ENCODE measurements around the gene GREB1. TPM values are rescaled to one million over a fixed set of nuclear protein-coding genes. Genes with fewer than 3 reads are reported as not detected.

The GREB1 gene
- total and polyA plus RNA-seq, 7 experiments from 2014 or later, result 0.14 to 0.82 (median 0.25) TPM; not detected in 3

DNA sequence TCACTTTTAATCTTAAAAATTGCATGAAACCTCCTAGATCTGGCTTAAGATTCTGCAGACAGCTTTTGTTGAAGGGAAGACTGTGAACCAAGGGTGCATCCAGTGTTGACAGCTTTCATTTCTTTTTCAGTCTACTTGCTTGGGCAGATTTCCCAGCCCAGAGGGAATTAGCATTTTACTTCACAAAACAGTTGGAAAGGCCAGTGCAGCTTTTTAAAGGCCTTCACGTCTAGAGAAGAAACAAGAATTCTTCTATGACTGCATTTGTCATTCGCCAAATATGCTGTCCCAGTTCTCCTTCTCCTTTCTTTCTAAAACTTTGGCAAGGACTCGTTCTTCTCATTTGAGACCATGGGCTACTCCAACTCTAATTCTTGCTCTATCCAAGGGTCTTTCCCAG is 118.7 kb downstream of the GREB1 start:
- intact Hi-C loops (cut with micrococcal nuclease), result no loop called here
- Histone ChIP-seq H3K9me3 (ENCODE audit: control insufficient read depth in 2 of 3, low read length in 3 of 3) (no peaks in the 10 kb centered on the region), H3K27me3 (ENCODE audit: control insufficient read depth in 2 of 2, insufficient read depth in 2 of 2, low read length in 2 of 2) (no peaks in the 10 kb centered on the region), H3K4me1 (ENCODE audit: control insufficient read depth in 2 of 2, insufficient read depth in 2 of 2, low read length in 2 of 2) (no peaks in the 10 kb centered on the region), H3K36me3 (ENCODE audit: control insufficient read depth in 2 of 3, insufficient read depth in 3 of 3, low read length in 3 of 3) (no peaks in the 10 kb centered on the region), H3K4me3 (ENCODE audit: low read length) (no peak overlapping the region), H3K27ac (ENCODE audit: low read depth, low read length) (no peak overlapping the region)
- H3K9me3 Mint-ChIP-seq, result peaks cover 0 to 2% (median 0%) of the 10 kb centered on the region in 11 donors
- no peaks in the 10 kb centered on the region for H3K4me1 Mint-ChIP-seq
- peaks cover 3 to 12% (median 6%) of the 10 kb centered on the region in 5 donors for H3K27me3 Mint-ChIP-seq
- DNase-seq, result no peak
- no peak overlapping the region for H3K27ac Mint-ChIP-seq
- ChIA-PET CTCF (no interaction called here), POLR2A (no interaction called here)
- H3K36me3 Mint-ChIP-seq, result no peaks in the 10 kb centered on the region
- no peak overlapping the region for H3K4me3 Mint-ChIP-seq
- ATAC-seq, result no peak

DNA sequence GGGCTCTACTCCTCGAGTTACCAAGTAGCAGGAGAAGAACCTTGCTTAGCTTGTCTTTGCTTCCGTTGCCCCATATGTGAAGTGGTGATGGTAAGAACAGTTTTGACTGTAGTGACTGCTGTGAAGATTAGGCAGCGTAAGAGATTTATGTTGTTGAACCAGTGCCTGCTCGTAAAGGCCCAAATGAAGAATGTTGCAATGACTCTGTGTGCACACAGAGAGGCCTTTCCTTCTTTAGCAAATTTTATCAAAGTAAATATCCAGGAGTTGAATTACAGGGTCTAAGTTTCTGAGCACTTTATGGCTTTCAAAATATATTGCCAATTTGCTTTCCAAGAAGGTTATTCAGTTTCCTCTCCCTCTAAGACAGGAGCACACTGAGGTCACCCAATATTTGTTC is 121.7 kb downstream of the GREB1 start:
- intact Hi-C loops (cut with micrococcal nuclease), result no loop called here

DNA sequence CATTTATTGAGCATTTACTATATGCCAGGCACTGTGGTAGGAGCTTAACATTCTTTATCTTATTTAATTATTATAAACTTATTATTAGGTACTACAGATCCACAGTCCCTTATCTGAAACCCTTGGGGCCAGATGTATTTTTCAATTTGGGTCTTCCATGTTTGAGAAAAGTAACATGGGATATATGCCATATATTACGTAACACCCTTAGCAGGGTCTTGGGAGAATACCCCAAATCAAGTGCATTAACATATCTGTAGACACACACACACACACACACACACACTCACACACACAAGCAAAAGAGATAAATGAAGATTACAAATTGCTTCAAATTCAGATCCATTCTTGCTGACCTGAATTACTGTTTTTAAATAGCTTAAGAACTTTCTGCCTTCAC is 122.4 kb downstream of the GREB1 start:
- H3K27me3 ChIP-seq (ENCODE audit: control insufficient read depth in 2 of 2, insufficient read depth in 2 of 2, low read length in 2 of 2), result no peaks in the 10 kb centered on the region
- DNase-seq, result no peak
- H3K4me1 ChIP-seq (ENCODE audit: control insufficient read depth in 2 of 2, insufficient read depth in 2 of 2, low read length in 2 of 2), result no peaks in the 10 kb centered on the region
- H3K9me3 ChIP-seq (ENCODE audit: control insufficient read depth in 2 of 3, low read length in 3 of 3), result no peaks in the 10 kb centered on the region
- Mint-ChIP-seq H3K9me3 (no peaks in the 10 kb centered on the region), H3K4me3 (no peak overlapping the region), H3K36me3 (no peaks in the 10 kb centered on the region), H3K27ac (no peak overlapping the region), H3K27me3 (peaks cover 0 to 20% (median 13%) of the 10 kb centered on the region in 5 donors), H3K4me1 (no peaks in the 10 kb centered on the region)
- intact Hi-C loops (cut with micrococcal nuclease), result no loop called here
- no peak overlapping the region for H3K4me3 ChIP-seq (ENCODE audit: low read length)
- ATAC-seq, result no peak
- no peak overlapping the region for H3K27ac ChIP-seq (ENCODE audit: low read depth, low read length)
- no peaks in the 10 kb centered on the region for H3K36me3 ChIP-seq (ENCODE audit: control insufficient read depth in 2 of 3, insufficient read depth in 3 of 3, low read length in 3 of 3)
- ChIA-PET CTCF (no interaction called here), POLR2A (no interaction called here)

More for the DNA sequence above, 121.7 kb downstream of the GREB1 start:
- no peaks in the 10 kb centered on the region for H3K4me1 ChIP-seq (ENCODE audit: control insufficient read depth in 2 of 2, insufficient read depth in 2 of 2, low read length in 2 of 2)
- no peak overlapping the region for H3K4me3 ChIP-seq (ENCODE audit: low read length)
- ChIA-PET POLR2A (no interaction called here), CTCF (no interaction called here)
- no peaks in the 10 kb centered on the region for H3K27me3 ChIP-seq (ENCODE audit: control insufficient read depth in 2 of 2, insufficient read depth in 2 of 2, low read length in 2 of 2)
- no peak for DNase-seq
- H3K9me3 ChIP-seq (ENCODE audit: control insufficient read depth in 2 of 3, low read length in 3 of 3), result no peaks in the 10 kb centered on the region
- Mint-ChIP-seq H3K27me3 (peaks cover under 1 to 15% (median 11%) of the 10 kb centered on the region in 5 donors), H3K4me3 (no peak overlapping the region), H3K4me1 (no peaks in the 10 kb centered on the region), H3K27ac (no peak overlapping the region), H3K36me3 (no peaks in the 10 kb centered on the region), H3K9me3 (no peaks in the 10 kb centered on the region)
- H3K27ac ChIP-seq (ENCODE audit: low read depth, low read length), result no peak overlapping the region
- no peak for ATAC-seq
- H3K36me3 ChIP-seq (ENCODE audit: control insufficient read depth in 2 of 3, insufficient read depth in 3 of 3, low read length in 3 of 3), result no peaks in the 10 kb centered on the region

DNA sequence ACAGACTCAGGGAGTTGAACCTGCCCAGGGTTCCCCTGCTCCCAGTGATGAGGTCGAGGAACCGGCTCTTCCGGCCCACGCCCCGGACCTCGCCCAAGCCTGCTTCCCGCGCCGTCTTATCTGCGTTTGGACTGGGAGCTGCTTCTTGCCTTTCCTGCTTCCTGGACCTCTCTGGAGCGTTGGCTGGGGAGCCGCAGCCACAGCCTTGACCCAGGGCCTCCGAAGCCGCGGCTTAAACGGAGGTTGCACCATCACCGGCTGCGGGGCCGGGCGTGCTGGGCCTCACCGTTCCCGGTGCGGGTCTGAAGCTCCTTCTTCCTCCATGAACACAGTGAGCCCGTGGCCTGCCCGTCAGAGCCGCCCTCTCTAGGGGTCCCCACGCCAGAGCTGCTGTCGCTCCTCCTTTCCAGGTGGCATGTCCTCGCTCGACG is 122.8 kb downstream of the GREB1 start:
- H3K4me3 ChIP-seq (ENCODE audit: low read length), result no peak overlapping the region
- no peaks in the 10 kb centered on the region for H3K36me3 ChIP-seq (ENCODE audit: control insufficient read depth in 2 of 3, insufficient read depth in 3 of 3, low read length in 3 of 3)
- H3K9me3 Mint-ChIP-seq, result peaks cover 0 to 4% (median 0%) of the 10 kb centered on the region in 11 donors
- peaks cover 0 to 24% (median 14%) of the 10 kb centered on the region in 5 donors for H3K27me3 Mint-ChIP-seq
- no peaks in the 10 kb centered on the region for H3K4me1 Mint-ChIP-seq
- H3K9me3 ChIP-seq (ENCODE audit: control insufficient read depth in 2 of 3, low read length in 3 of 3), result no peaks in the 10 kb centered on the region
- no peak overlapping the region for H3K4me3 Mint-ChIP-seq
- no peaks in the 10 kb centered on the region for H3K4me1 ChIP-seq (ENCODE audit: control insufficient read depth in 2 of 2, insufficient read depth in 2 of 2, low read length in 2 of 2)
- H3K36me3 Mint-ChIP-seq, result no peaks in the 10 kb centered on the region
- H3K27me3 ChIP-seq (ENCODE audit: control insufficient read depth in 2 of 2, insufficient read depth in 2 of 2, low read length in 2 of 2), result no peaks in the 10 kb centered on the region
- ChIA-PET POLR2A (no interaction called here), CTCF (no interaction called here)
- ATAC-seq (no peak), DNase-seq (no peak)
- no peak overlapping the region for H3K27ac Mint-ChIP-seq
- intact Hi-C loops (cut with micrococcal nuclease), result no loop called here
- H3K27ac ChIP-seq (ENCODE audit: low read depth, low read length), result no peak overlapping the region

DNA sequence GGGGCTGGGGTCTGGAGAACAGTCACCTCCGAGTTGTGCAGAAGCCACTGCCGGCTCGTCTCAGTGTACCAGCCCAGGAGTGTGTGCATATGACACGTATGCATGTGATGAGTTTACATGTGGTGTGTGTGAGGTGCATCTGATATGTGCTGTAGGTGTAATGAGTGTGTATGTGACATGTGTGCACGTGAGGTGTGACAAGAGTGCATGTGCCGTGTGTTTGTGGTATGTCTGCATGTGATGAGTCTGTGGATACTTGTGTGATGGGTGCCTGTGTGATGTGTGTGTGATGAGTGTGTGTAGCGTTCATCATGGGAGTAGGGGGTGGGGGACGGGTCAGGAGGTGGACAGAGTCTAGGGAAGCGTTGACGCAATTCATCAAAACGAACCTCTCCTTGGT is 123.3 kb downstream of the GREB1 start:
- Histone ChIP-seq H3K36me3 (ENCODE audit: control insufficient read depth in 2 of 3, insufficient read depth in 3 of 3, low read length in 3 of 3) (no peaks in the 10 kb centered on the region), H3K9me3 (ENCODE audit: control insufficient read depth in 2 of 3, low read length in 3 of 3) (no peaks in the 10 kb centered on the region), H3K4me1 (ENCODE audit: control insufficient read depth in 2 of 2, insufficient read depth in 2 of 2, low read length in 2 of 2) (no peaks in the 10 kb centered on the region), H3K27ac (ENCODE audit: low read depth, low read length) (no peak overlapping the region), H3K27me3 (ENCODE audit: control insufficient read depth in 2 of 2, insufficient read depth in 2 of 2, low read length in 2 of 2) (no peaks in the 10 kb centered on the region), H3K4me3 (ENCODE audit: low read length) (no peak overlapping the region)
- Mint-ChIP-seq H3K4me3 (no peak overlapping the region), H3K4me1 (no peaks in the 10 kb centered on the region), H3K36me3 (no peaks in the 10 kb centered on the region), H3K27ac (no peak overlapping the region), H3K27me3 (peaks cover 0 to 29% (median 17%) of the 10 kb centered on the region in 5 donors), H3K9me3 (peaks cover 0 to 9% (median 3%) of the 10 kb centered on the region in 11 donors)
- ATAC-seq, result no peak
- ChIA-PET CTCF (no interaction called here), POLR2A (no interaction called here)
- intact Hi-C loops (cut with micrococcal nuclease), result no loop called here
- no peak for DNase-seq

DNA sequence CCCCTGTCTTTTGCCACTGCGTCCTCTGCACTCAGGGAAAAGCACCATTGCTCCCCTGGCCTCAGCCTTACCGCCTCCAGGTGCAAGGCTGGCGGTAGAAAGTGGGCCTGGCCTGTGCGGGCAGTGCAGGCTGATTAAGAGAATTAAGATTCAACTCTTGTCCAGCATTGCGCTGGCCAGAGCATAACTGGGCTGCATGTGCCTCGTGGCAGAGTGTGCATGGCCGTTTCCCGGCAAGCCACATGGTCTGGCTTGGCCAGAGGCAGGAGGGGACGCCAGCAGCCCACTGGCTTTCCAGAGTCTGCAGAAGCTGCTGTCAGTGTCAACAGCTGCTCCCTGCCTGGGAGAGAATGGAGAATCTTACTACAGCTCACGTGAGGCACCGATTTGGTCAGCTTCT is 123.8 kb downstream of the GREB1 start:
- Histone ChIP-seq H3K36me3 (ENCODE audit: control insufficient read depth in 2 of 3, insufficient read depth in 3 of 3, low read length in 3 of 3) (no peaks in the 10 kb centered on the region), H3K4me1 (ENCODE audit: control insufficient read depth in 2 of 2, insufficient read depth in 2 of 2, low read length in 2 of 2) (no peaks in the 10 kb centered on the region), H3K9me3 (ENCODE audit: control insufficient read depth in 2 of 3, low read length in 3 of 3) (no peaks in the 10 kb centered on the region), H3K4me3 (ENCODE audit: low read length) (no peak overlapping the region), H3K27me3 (ENCODE audit: control insufficient read depth in 2 of 2, insufficient read depth in 2 of 2, low read length in 2 of 2) (no peaks in the 10 kb centered on the region), H3K27ac (ENCODE audit: low read depth, low read length) (no peak overlapping the region)
- no peak overlapping the region for H3K4me3 Mint-ChIP-seq
- no peaks in the 10 kb centered on the region for H3K4me1 Mint-ChIP-seq
- POLR2A ChIA-PET, result no interaction called here
- H3K9me3 Mint-ChIP-seq, result peaks cover 0 to 14% (median 5%) of the 10 kb centered on the region in 11 donors
- H3K27ac Mint-ChIP-seq, result no peak overlapping the region
- H3K36me3 Mint-ChIP-seq, result no peaks in the 10 kb centered on the region
- intact Hi-C loops (cut with micrococcal nuclease), result no loop called here
- ATAC-seq (no peak), DNase-seq (no peak)
- CTCF ChIA-PET, result no interaction called here
- H3K27me3 Mint-ChIP-seq, result peaks cover 0 to 30% (median 19%) of the 10 kb centered on the region in 5 donors

DNA sequence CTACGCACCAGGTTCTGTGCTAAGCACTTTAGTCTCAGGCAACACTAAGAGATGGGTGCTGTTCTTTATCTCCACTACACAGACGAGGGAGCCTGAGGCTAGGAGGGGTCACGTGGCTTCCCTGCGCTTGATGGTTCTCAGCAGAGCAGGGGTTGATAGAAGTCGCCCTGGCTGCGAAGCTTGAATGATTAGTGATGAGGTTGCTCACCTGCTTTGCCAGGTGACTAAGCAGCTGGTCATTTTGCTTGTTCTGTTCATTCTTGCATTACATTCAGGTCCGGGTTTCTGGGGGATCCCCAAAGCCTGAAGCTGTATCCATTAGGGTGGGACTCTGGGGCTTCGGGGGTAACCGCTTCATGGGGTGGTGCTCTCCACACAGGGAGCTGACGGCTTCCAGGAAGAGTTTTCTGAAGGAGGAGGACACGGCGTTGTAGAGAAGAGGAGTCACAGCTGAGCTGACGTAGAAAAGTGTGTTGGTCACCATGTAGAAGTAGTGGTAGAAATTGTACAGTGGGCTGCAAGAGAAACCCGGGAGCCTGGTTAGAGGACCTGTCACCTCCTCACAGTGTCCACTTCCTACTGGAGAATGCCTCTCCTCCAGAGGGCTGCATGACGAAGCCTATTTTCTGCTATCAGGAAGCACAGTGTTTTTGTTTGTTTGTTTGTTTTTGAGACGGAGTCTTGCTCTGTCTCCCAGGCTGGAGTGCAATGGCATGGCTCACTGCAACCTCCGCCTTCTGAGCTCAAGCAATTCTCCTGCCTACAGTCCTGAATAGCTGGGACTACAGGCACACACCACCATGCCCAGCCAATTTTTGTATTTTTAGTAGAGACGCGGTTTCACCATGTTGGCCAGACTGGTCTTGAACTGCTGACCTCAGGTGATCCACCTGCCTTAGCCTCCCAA is 124.6 kb downstream of the GREB1 start:
- Histone ChIP-seq H3K27me3 (ENCODE audit: control insufficient read depth in 2 of 2, insufficient read depth in 2 of 2, low read length in 2 of 2) (no peaks in the 10 kb centered on the region), H3K4me1 (ENCODE audit: control insufficient read depth in 2 of 2, insufficient read depth in 2 of 2, low read length in 2 of 2) (no peaks in the 10 kb centered on the region), H3K27ac (ENCODE audit: low read depth, low read length) (no peak overlapping the region), H3K9me3 (ENCODE audit: control insufficient read depth in 2 of 3, low read length in 3 of 3) (no peaks in the 10 kb centered on the region), H3K36me3 (ENCODE audit: control insufficient read depth in 2 of 3, insufficient read depth in 3 of 3, low read length in 3 of 3) (no peaks in the 10 kb centered on the region), H3K4me3 (ENCODE audit: low read length) (no peak overlapping the region)
- Mint-ChIP-seq H3K27me3 (peaks cover 0 to 30% (median 19%) of the 10 kb centered on the region in 5 donors), H3K4me3 (no peak overlapping the region), H3K27ac (no peak overlapping the region), H3K4me1 (no peaks in the 10 kb centered on the region), H3K9me3 (peaks cover 0 to 20% (median 5%) of the 10 kb centered on the region in 11 donors), H3K36me3 (no peaks in the 10 kb centered on the region)
- ATAC-seq (no peak), DNase-seq (no peak)
- intact Hi-C loops (cut with micrococcal nuclease), result no loop called here
- ChIA-PET POLR2A (no interaction called here), CTCF (no interaction called here)

All from naive thymus-derived CD4-positive, alpha-beta T cell (primary cell).